Testis (tissue), 2 donors: ENCODE data around the gene RNASE8.

Source experiments
- POLR2A ChIP-seq: fragments of 450-650 bp; IDR thresholded peaks from one replicate; pipeline ENCODE4 v1.6.1; 2017; ENCODE audit warnings: antibody characterized with exemption, mild to moderate bottlenecking, moderate library complexity
- TF ChIP-seq, protein P1 (sequence below), 3 experiments: fragments of 450-650 bp in 2 of 3; fragments of 200-600 bp in 1 of 3; sonication (generic) in 1 of 3; IDR thresholded peaks; one replicate each; pipeline ENCODE4 v1.5.1; 2016 to 2019; ENCODE audit warnings: antibody characterized with exemption in 3 of 3, mild to moderate bottlenecking in 2 of 3, moderate library complexity in 1 of 3

DNA sequence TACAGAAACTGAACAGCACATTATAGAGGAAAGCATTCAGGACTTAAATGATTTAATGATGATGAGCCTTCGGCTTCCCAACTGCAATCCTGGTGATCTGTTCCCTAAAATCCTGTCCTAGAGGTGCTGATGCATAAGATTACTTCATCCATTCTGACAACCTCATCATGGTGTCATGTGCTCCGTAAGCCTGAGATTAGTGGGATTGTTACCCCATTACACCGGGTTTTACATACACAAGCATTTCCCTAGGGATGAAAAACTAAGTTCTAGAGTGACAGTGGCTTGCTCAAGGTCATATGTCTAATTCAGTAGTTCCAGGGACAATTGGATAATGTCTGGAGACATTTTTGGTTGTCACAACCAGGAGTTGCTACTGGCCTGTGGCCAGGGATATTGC lies 20.5 kb upstream of the RNASE8 start:
- TF ChIP-seq POLR2A: no peak
- TF ChIP-seq, protein P1, sequence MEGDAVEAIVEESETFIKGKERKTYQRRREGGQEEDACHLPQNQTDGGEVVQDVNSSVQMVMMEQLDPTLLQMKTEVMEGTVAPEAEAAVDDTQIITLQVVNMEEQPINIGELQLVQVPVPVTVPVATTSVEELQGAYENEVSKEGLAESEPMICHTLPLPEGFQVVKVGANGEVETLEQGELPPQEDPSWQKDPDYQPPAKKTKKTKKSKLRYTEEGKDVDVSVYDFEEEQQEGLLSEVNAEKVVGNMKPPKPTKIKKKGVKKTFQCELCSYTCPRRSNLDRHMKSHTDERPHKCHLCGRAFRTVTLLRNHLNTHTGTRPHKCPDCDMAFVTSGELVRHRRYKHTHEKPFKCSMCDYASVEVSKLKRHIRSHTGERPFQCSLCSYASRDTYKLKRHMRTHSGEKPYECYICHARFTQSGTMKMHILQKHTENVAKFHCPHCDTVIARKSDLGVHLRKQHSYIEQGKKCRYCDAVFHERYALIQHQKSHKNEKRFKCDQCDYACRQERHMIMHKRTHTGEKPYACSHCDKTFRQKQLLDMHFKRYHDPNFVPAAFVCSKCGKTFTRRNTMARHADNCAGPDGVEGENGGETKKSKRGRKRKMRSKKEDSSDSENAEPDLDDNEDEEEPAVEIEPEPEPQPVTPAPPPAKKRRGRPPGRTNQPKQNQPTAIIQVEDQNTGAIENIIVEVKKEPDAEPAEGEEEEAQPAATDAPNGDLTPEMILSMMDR (IDR thresholded peaks at IDR 0.05): no peak
